MM.1S (cell line): ENCODE measurements around the gene OR52H1.

ENCODE experiments used
- EZH2 ChIP-seq: fragments of 300-600 bp; sonication (generic); optimal IDR thresholded peaks from 2 replicates; pipeline ENCODE3; 2017; ENCODE audit warnings: low read depth, mild to moderate bottlenecking, antibody characterized with exemption, low read length, mixed read lengths
- EZH2phosphoT487 ChIP-seq: fragments of 300-600 bp; sonication (generic); IDR thresholded peaks from 2 replicates; pipeline ENCODE4 v1.6.1; 2018; ENCODE audit warnings: antibody characterized with exemption, low read length

DNA sequence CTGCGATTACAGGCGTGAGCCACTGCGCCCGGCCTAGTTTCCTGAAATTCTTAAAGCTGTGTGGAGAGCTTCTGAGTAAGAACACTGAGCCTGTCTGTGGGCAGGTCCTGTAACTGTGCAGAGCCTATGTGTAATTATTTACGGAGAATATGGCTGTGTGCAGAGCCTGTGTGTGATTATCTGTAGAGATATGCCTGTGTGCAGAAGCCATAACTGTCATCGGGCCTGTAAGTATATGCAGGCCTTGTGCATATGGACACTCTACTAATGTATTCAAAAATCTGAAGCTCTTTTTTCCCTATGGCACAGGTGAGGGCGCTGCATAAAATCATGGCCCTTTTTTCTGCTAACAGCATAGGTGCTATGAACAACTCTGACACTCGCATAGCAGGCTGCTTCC lies 32.2 kb upstream of the OR52H1 start, which contains the start of gene OR52B6:
- TF ChIP-seq EZH2phosphoT487 (no peak), EZH2 (no peak)
